ENCODE results near the gene PLPPR1. TPM values are rescaled to one million over a fixed set of nuclear protein-coding genes. Genes with fewer than 3 reads are reported as not detected.
"Not testable (repeated sequence)": the region's sequence is repeated elsewhere in the genome, so short reads cannot be mapped to it uniquely, and the experiment has no call there.

The PLPPR1 gene
- total and polyA plus RNA-seq, 7 experiments from 2014 or later = not detected

GRCh38 chr9:101325053-101325452, 296.5 kb downstream of the PLPPR1 start:
- H3K27me3 Mint-ChIP-seq = peaks cover 0 to 40% (median 17%) of the 10 kb centered on the region in 5 donors
- H3K9me3 Mint-ChIP-seq = peaks cover 0 to 18% (median 5%) of the 10 kb centered on the region in 11 donors
- ATAC-seq (no peak), DNase-seq (no peak)
- H3K36me3 Mint-ChIP-seq = peaks cover 0 to 6% (median 0%) of the 10 kb centered on the region in 5 donors
- Histone ChIP-seq H3K27me3 (ENCODE audit: control insufficient read depth in 2 of 2, insufficient read depth in 2 of 2, low read length in 2 of 2) (no peaks in the 10 kb centered on the region), H3K4me1 (ENCODE audit: control insufficient read depth in 2 of 2, insufficient read depth in 2 of 2, low read length in 2 of 2) (no peaks in the 10 kb centered on the region), H3K9me3 (ENCODE audit: control insufficient read depth in 2 of 3, low read length in 3 of 3) (no peaks in the 10 kb centered on the region), H3K27ac (ENCODE audit: low read depth, low read length) (no peak overlapping the region), H3K36me3 (ENCODE audit: control insufficient read depth in 2 of 3, insufficient read depth in 3 of 3, low read length in 3 of 3) (no peaks in the 10 kb centered on the region), H3K4me3 (ENCODE audit: low read length) (no peak overlapping the region)
- intact Hi-C loops (cut with micrococcal nuclease) = no loop called here
- H3K27ac Mint-ChIP-seq = no peak overlapping the region
- no peaks in the 10 kb centered on the region for H3K4me1 Mint-ChIP-seq
- no peak overlapping the region for H3K4me3 Mint-ChIP-seq
- CTCF ChIA-PET = no interaction called here
- POLR2A ChIA-PET = no interaction called here

DNA sequence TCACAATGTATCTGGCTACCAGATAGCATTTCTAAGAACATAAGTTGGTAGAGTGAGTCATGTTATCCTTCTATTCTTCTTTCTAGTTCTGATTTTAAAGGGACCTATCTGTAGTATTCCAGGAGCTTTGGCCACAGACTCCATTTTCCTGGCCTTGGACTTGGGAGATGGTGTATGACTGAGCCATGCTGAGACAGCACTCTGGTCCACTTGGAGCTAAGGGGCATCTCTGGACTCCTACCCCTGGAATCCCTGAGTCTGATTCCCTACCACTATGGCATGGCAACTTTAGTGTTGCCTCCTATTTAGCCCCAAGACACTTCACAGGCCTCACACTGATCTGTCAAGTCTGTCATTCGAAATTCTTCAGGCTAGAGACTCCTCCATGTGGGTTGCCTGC, 297.5 kb downstream of the PLPPR1 start:
- Mint-ChIP-seq H3K9me3 (peaks cover 0 to 18% (median 5%) of the 10 kb centered on the region in 11 donors), H3K4me1 (no peaks in the 10 kb centered on the region), H3K4me3 (no peak overlapping the region), H3K27me3 (peaks cover 0 to 40% (median 17%) of the 10 kb centered on the region in 5 donors), H3K36me3 (peaks cover 0 to 6% (median 0%) of the 10 kb centered on the region in 5 donors), H3K27ac (no peak overlapping the region)
- no peak for ATAC-seq
- H3K27ac ChIP-seq (ENCODE audit: low read depth, low read length) = no peak overlapping the region
- H3K9me3 ChIP-seq (ENCODE audit: control insufficient read depth in 2 of 3, low read length in 3 of 3) = no peaks in the 10 kb centered on the region
- POLR2A ChIA-PET = no interaction called here
- DNase-seq = no peak
- no peaks in the 10 kb centered on the region for H3K4me1 ChIP-seq (ENCODE audit: control insufficient read depth in 2 of 2, insufficient read depth in 2 of 2, low read length in 2 of 2)
- no peaks in the 10 kb centered on the region for H3K27me3 ChIP-seq (ENCODE audit: control insufficient read depth in 2 of 2, insufficient read depth in 2 of 2, low read length in 2 of 2)
- H3K4me3 ChIP-seq (ENCODE audit: low read length) = no peak overlapping the region
- H3K36me3 ChIP-seq (ENCODE audit: control insufficient read depth in 2 of 3, insufficient read depth in 3 of 3, low read length in 3 of 3) = no peaks in the 10 kb centered on the region
- intact Hi-C loops (cut with micrococcal nuclease) = no loop called here
- CTCF ChIA-PET = no interaction called here

GRCh38 chr9:101326501-101326900, 298.0 kb downstream of the PLPPR1 start:
- peaks cover 0 to 18% (median 5%) of the 10 kb centered on the region in 11 donors for H3K9me3 Mint-ChIP-seq
- Histone ChIP-seq H3K27me3 (ENCODE audit: control insufficient read depth in 2 of 2, insufficient read depth in 2 of 2, low read length in 2 of 2) (no peaks in the 10 kb centered on the region), H3K4me1 (ENCODE audit: control insufficient read depth in 2 of 2, insufficient read depth in 2 of 2, low read length in 2 of 2) (no peaks in the 10 kb centered on the region), H3K4me3 (ENCODE audit: low read length) (no peak overlapping the region), H3K36me3 (ENCODE audit: control insufficient read depth in 2 of 3, insufficient read depth in 3 of 3, low read length in 3 of 3) (no peaks in the 10 kb centered on the region), H3K9me3 (ENCODE audit: control insufficient read depth in 2 of 3, low read length in 3 of 3) (no peaks in the 10 kb centered on the region), H3K27ac (ENCODE audit: low read depth, low read length) (no peak overlapping the region)
- CTCF ChIA-PET = interaction anchor here (0.8 kb wide), 1 partner anchor 15 kb away, joined by 3 read pairs; no protein-coding TSS in a partner anchor
- H3K4me3 Mint-ChIP-seq = no peak overlapping the region
- intact Hi-C loops (cut with micrococcal nuclease) = no loop called here
- no peak overlapping the region for H3K27ac Mint-ChIP-seq
- peaks cover 0 to 6% (median 0%) of the 10 kb centered on the region in 5 donors for H3K36me3 Mint-ChIP-seq
- POLR2A ChIA-PET = no interaction called here
- ATAC-seq = no peak
- H3K27me3 Mint-ChIP-seq = peaks cover 0 to 37% (median 17%) of the 10 kb centered on the region in 5 donors
- DNase-seq = no peak
- H3K4me1 Mint-ChIP-seq = no peaks in the 10 kb centered on the region

DNA sequence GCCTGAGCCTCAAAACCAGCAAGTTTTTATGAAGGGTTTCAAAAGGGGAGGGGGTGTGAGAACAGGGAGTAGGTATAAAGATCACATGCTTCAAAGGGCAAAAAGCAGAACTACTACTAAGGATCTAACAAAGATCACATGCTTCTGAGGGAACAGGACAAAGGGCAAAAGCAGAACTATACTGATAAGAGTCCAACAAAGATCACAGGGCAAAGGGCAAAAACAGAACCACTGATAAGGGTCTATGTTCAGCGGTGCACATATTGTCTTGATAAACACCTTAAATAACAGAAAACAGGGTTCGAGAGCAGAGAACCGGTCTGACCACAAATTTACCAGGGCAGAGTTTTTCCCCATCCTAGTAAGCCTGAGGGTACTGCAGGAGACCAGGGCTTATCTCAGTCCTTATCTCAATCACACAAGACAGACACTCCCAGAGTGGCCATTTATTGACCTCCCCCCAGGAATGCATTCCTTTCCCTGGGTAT, 298.9 kb downstream of the PLPPR1 start:
- H3K27me3 ChIP-seq (ENCODE audit: control insufficient read depth in 2 of 2, insufficient read depth in 2 of 2, low read length in 2 of 2); H3K4me1 Mint-ChIP-seq; POLR2A ChIA-PET; H3K27ac Mint-ChIP-seq; CTCF ChIA-PET; ATAC-seq; H3K4me3 ChIP-seq (ENCODE audit: low read length); H3K4me3 Mint-ChIP-seq; intact Hi-C loops (cut with micrococcal nuclease); H3K9me3 ChIP-seq (ENCODE audit: control insufficient read depth in 2 of 3, low read length in 3 of 3); H3K36me3 ChIP-seq (ENCODE audit: control insufficient read depth in 2 of 3, insufficient read depth in 3 of 3, low read length in 3 of 3); H3K4me1 ChIP-seq (ENCODE audit: control insufficient read depth in 2 of 2, insufficient read depth in 2 of 2, low read length in 2 of 2); H3K36me3 Mint-ChIP-seq; DNase-seq; H3K27ac ChIP-seq (ENCODE audit: low read depth, low read length): not testable (repeated sequence)
- Mint-ChIP-seq H3K27me3 (peaks cover 0 to 35% (median 20%) of the 10 kb centered on the region in 5 donors), H3K9me3 (peaks cover 0 to 18% (median 5%) of the 10 kb centered on the region in 11 donors)

DNA sequence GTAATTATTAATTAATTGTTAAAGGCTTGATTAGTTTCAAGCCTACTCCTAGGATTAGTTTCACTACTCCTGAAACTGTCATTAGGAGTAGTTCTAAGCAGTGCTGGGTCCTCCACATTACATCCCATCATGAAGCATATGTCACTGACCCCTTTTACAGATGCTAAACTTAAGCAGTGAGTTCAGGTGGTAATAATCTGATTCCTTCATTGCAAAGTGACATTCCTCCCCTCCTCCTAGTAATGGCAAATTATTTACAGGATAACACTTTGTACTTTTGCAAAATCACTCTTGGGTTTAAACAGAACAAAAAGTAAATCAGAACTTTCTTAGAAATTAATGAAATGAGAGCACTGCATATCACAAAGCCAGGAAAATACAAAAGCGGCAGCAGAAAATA, 303.8 kb downstream of the PLPPR1 start:
- intact Hi-C loops (cut with micrococcal nuclease) = no loop called here
- ChIA-PET CTCF (no interaction called here), POLR2A (no interaction called here)
- no peaks in the 10 kb centered on the region for H3K9me3 ChIP-seq (ENCODE audit: control insufficient read depth in 2 of 3, low read length in 3 of 3)
- Mint-ChIP-seq H3K4me3 (no peak overlapping the region), H3K4me1 (no peaks in the 10 kb centered on the region), H3K36me3 (peaks cover 0 to 2% (median 0%) of the 10 kb centered on the region in 5 donors), H3K9me3 (peaks cover 0 to 10% (median 2%) of the 10 kb centered on the region in 11 donors), H3K27ac (no peak overlapping the region), H3K27me3 (peaks cover 4 to 26% (median 11%) of the 10 kb centered on the region in 5 donors)
- H3K4me1 ChIP-seq (ENCODE audit: control insufficient read depth in 2 of 2, insufficient read depth in 2 of 2, low read length in 2 of 2) = no peaks in the 10 kb centered on the region
- DNase-seq (no peak), ATAC-seq (no peak)
- H3K27me3 ChIP-seq (ENCODE audit: control insufficient read depth in 2 of 2, insufficient read depth in 2 of 2, low read length in 2 of 2) = peaks cover 0 to 3% of the 10 kb centered on the region in 2 donors
- no peaks in the 10 kb centered on the region for H3K36me3 ChIP-seq (ENCODE audit: control insufficient read depth in 2 of 3, insufficient read depth in 3 of 3, low read length in 3 of 3)
- H3K27ac ChIP-seq (ENCODE audit: low read depth, low read length) = no peak overlapping the region
- no peak overlapping the region for H3K4me3 ChIP-seq (ENCODE audit: low read length)

- H3K27ac ChIP-seq (ENCODE audit: low read depth, low read length) = no peak overlapping the region
- H3K9me3 Mint-ChIP-seq = peaks cover 0 to under 1% (median 0%) of the 10 kb centered on the region in 11 donors
- H3K4me1 ChIP-seq (ENCODE audit: control insufficient read depth in 2 of 2, insufficient read depth in 2 of 2, low read length in 2 of 2) = no peaks in the 10 kb centered on the region
- no peak overlapping the region for H3K4me3 ChIP-seq (ENCODE audit: low read length)
- no peaks in the 10 kb centered on the region for H3K4me1 Mint-ChIP-seq
- intact Hi-C loops (cut with micrococcal nuclease) = no loop called here
- ChIA-PET CTCF (no interaction called here), POLR2A (no interaction called here)
- H3K27me3 Mint-ChIP-seq = peaks cover 4 to 26% (median 10%) of the 10 kb centered on the region in 5 donors
- H3K4me3 Mint-ChIP-seq = no peak overlapping the region
- no peak overlapping the region for H3K27ac Mint-ChIP-seq
- ATAC-seq (no peak), DNase-seq (no peak)
- H3K36me3 Mint-ChIP-seq = no peaks in the 10 kb centered on the region
- H3K36me3 ChIP-seq (ENCODE audit: control insufficient read depth in 2 of 3, insufficient read depth in 3 of 3, low read length in 3 of 3) = no peaks in the 10 kb centered on the region
- H3K27me3 ChIP-seq (ENCODE audit: control insufficient read depth in 2 of 2, insufficient read depth in 2 of 2, low read length in 2 of 2) = peaks cover 0 to 3% of the 10 kb centered on the region in 2 donors
- H3K9me3 ChIP-seq (ENCODE audit: control insufficient read depth in 2 of 3, low read length in 3 of 3) = no peaks in the 10 kb centered on the region
Measured at GRCh38 chr9:101333490-101333889, 305.0 kb downstream of the PLPPR1 start.

DNA sequence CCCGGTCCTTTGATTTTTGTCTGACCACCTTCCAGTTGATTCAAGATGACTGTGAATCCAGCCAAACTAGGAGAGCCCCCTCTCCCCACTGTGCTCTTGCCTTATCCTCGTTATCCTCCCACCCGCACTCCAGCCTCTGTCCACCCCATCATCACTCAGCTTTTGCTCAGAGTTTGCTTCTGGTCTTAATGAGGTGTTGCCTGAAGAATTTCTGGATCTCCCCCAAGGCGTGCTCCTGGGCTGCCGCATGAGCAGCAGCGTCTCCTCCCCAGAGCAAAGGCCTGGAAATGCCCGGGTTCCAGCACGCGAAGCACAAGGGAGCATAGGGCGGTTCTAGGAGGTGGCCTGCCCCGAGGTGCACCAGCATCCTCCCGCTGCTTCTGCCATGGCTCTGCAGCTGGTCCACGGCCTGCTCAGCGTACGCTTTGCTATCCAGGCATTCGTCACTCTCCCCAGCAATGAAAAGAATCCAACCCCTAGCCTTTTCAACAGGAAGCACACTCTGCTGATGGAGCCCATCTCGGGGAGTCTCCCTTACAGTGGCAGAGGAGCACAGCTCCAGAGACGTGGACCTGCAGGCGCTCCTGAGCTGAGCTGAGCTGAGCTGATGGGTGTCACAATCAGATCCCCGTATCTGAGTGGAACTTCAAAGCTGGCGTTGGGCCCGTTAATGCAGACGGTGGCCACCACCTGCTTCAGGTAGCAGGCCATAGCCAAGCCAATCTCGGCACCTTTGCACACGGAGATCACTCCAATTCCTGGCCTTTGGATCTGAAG, 305.6 kb downstream of the PLPPR1 start:
- peaks cover 0 to 3% of the 10 kb centered on the region in 2 donors for H3K27me3 ChIP-seq (ENCODE audit: control insufficient read depth in 2 of 2, insufficient read depth in 2 of 2, low read length in 2 of 2)
- H3K4me1 Mint-ChIP-seq = no peaks in the 10 kb centered on the region
- POLR2A ChIA-PET = no interaction called here

More for the DNA sequence above, 305.6 kb downstream of the PLPPR1 start:
- no peaks in the 10 kb centered on the region for H3K36me3 Mint-ChIP-seq
- H3K9me3 Mint-ChIP-seq = peaks cover 0 to 2% (median 0%) of the 10 kb centered on the region in 11 donors
- DNase-seq = no peak
- H3K27me3 Mint-ChIP-seq = peaks cover 4 to 31% (median 14%) of the 10 kb centered on the region in 5 donors
- Histone ChIP-seq H3K9me3 (ENCODE audit: control insufficient read depth in 2 of 3, low read length in 3 of 3) (no peaks in the 10 kb centered on the region), H3K27ac (ENCODE audit: low read depth, low read length) (no peak overlapping the region), H3K36me3 (ENCODE audit: control insufficient read depth in 2 of 3, insufficient read depth in 3 of 3, low read length in 3 of 3) (no peaks in the 10 kb centered on the region), H3K4me3 (ENCODE audit: low read length) (no peak overlapping the region), H3K4me1 (ENCODE audit: control insufficient read depth in 2 of 2, insufficient read depth in 2 of 2, low read length in 2 of 2) (no peaks in the 10 kb centered on the region)
- peak; percentile 4 for ATAC-seq
- intact Hi-C loops (cut with micrococcal nuclease) = no loop called here
- H3K4me3 Mint-ChIP-seq = peak overlapping the region in 1 of 10 donors; percentile 11
- CTCF ChIA-PET = no interaction called here
- no peak overlapping the region for H3K27ac Mint-ChIP-seq

Measured in naive thymus-derived CD4-positive, alpha-beta T cell (primary cell).